ENCODE measurements around the gene RANBP17.
A peak's percentile ranks its signal among the peaks of the same experiment; 100 is the strongest.

RANBP17 gene

GRCh38 chr5:171102877-171103610, 241.2 kb downstream of the RANBP17 start:
- DNase-seq = peak; percentile 64

GRCh38 chr5:171107669-171108068, 245.9 kb downstream of the RANBP17 start:
- no peak for DNase-seq

GRCh38 chr5:171115519-171115918, 253.7 kb downstream of the RANBP17 start:
- no peak for DNase-seq

GRCh38 chr5:171116719-171117118, 254.9 kb downstream of the RANBP17 start:
- no peak for DNase-seq

- DNase-seq = no peak
Observed at GRCh38 chr5:171120986-171121622, 259.3 kb downstream of the RANBP17 start.

GRCh38 chr5:171121638-171122037, 259.8 kb downstream of the RANBP17 start:
- DNase-seq = no peak

- no peak for DNase-seq
Observed at GRCh38 chr5:171122372-171122771, 260.6 kb downstream of the RANBP17 start.

GRCh38 chr5:171123417-171123816, 261.6 kb downstream of the RANBP17 start:
- DNase-seq = no peak

- no peak for DNase-seq
Observed at GRCh38 chr5:171127314-171127713, 265.5 kb downstream of the RANBP17 start.

GRCh38 chr5:171128136-171128535, 266.3 kb downstream of the RANBP17 start:
- no peak for DNase-seq

- no peak for DNase-seq
Observed at GRCh38 chr5:171129308-171129707, 267.5 kb downstream of the RANBP17 start.

- DNase-seq = no peak
Observed at GRCh38 chr5:171131497-171131896, 269.7 kb downstream of the RANBP17 start.

- DNase-seq = no peak
Observed at GRCh38 chr5:171137768-171138525, 276.1 kb downstream of the RANBP17 start.

- no peak for DNase-seq
Observed at GRCh38 chr5:171139227-171139626, 277.4 kb downstream of the RANBP17 start.

- DNase-seq = no peak
Observed at GRCh38 chr5:171142617-171143016, 280.8 kb downstream of the RANBP17 start.

GRCh38 chr5:171143171-171143570, 281.4 kb downstream of the RANBP17 start:
- no peak for DNase-seq

GRCh38 chr5:171143926-171144325, 282.1 kb downstream of the RANBP17 start:
- DNase-seq = no peak

- DNase-seq = no peak
Observed at GRCh38 chr5:171149333-171149732, 287.5 kb downstream of the RANBP17 start.

GRCh38 chr5:171149772-171150171, 288.0 kb downstream of the RANBP17 start:
- no peak for DNase-seq

GRCh38 chr5:171152382-171152781, 290.6 kb downstream of the RANBP17 start:
- DNase-seq = no peak

- DNase-seq = no peak
Observed at GRCh38 chr5:171155621-171156020, 293.8 kb downstream of the RANBP17 start.

GRCh38 chr5:171157276-171157675, 295.5 kb downstream of the RANBP17 start:
- DNase-seq = no peak

- DNase-seq = no peak
Observed at GRCh38 chr5:171157775-171158174, 296.0 kb downstream of the RANBP17 start.

- DNase-seq = no peak
Observed at GRCh38 chr5:171158581-171158980, 296.8 kb downstream of the RANBP17 start.
